LNCaP clone FGC (cell line): Measurements from ENCODE around the gene MRPL37.
A peak's percentile ranks its signal among the peaks of the same experiment; 100 is the strongest.

Experiments used
- DNase-seq: peaks from one replicate; pipeline ENCODE4 v3.0.0-alpha.2; 2011; ENCODE audit warnings: low read depth
- H3K4me3 ChIP-seq: 2 replicates; pipeline ENCODE4 v1.5.1; 2011; ENCODE audit warnings: mild to moderate bottlenecking, low read depth, low read length, control low read depth
- CTCF ChIP-seq: IDR thresholded peaks from 2 replicates; pipeline ENCODE4 v1.5.1; 2012; ENCODE audit warnings: mild to moderate bottlenecking; ENCODE audit not compliant: control insufficient read depth, insufficient read depth; ENCODE audit errors: extremely low read depth

Gene MRPL37

DNA sequence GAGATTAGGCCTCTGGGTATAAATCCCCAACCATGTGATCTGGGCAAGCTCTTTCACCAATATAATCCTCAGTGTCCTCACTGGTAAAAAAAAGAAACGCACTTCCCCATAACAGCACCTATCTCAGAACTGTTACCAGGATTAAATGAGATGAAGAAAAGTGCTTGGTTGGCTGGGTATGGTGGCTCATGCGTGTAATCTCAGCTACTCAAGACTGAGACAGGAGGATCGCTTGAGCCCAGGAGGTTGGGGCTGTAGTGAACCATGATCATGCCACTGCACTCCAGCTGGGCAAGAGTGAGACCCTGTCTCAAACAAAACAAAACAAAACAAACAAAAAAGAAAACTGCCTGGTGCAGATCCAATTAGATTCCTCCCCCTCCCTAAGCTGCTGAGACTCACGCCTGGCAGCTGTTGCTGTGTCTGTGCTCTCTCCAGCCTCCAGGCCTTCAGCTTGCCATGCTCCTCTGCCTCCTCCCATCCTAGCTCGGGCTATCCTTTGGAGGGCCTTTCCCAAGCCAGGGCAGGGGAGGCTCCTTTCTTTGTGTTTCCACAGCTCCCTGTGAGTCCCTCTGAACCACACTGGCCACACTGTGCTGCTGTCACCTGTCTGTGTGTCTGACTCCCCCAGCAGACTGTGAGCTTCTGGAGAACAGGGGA is 19.1 kb upstream of the MRPL37 start:
- no peak for TF ChIP-seq CTCF
- no peak overlapping the region for H3K4me3 ChIP-seq
- DNase-seq, result no peak

- no peak overlapping the region for H3K4me3 ChIP-seq
- TF ChIP-seq CTCF, result no peak
- no peak for DNase-seq
Measured at GRCh38 chr1:54186056-54186455, 13.9 kb upstream of the MRPL37 start.

DNA sequence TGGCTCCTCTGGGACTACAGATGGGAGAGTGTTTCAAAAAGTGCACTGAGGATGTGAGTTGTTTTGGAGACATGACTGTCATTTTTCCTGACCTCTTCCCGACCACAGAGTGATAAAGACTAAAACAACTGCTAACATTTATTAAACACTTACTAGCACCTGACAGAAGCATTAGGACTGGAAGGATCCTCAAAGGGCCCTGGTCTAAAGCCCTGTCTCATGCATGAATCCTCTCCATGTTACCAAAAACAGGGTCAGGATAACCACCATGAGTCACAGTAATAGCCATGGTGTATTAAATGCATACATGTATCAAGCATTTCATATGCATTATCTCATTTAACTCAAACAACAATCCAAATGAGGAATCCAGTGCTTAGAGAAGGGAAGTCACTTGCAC is 11.7 kb upstream of the MRPL37 start:
- no peak for DNase-seq
- no peak overlapping the region for H3K4me3 ChIP-seq
- no peak for TF ChIP-seq CTCF

- no peak overlapping the region for H3K4me3 ChIP-seq
- TF ChIP-seq CTCF, result no peak
- DNase-seq, result no peak
Measured at GRCh38 chr1:54190526-54190925, 9.4 kb upstream of the MRPL37 start.

DNA sequence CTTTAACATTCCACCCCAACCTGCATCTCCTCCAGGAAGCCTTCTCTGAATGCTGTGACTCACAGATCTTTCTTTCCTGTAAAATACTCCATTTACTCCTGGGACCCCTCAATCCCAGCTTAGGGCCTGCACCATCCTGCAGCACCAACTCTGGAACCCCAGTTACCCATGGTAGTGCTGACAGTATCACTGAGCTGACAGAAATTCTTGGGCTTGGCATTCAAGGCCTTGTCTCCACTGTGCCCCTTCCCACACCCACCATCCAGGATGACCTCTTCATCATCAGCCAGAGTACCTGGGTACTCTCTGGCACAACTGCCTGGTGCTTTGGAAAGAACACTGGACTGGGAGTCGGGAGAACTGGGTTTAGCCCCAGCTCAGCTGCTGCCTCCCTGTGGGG is 8.4 kb upstream of the MRPL37 start:
- no peak overlapping the region for H3K4me3 ChIP-seq
- TF ChIP-seq CTCF, result no peak
- no peak for DNase-seq

GRCh38 chr1:54193453-54193852 is 6.5 kb upstream of the MRPL37 start:
- no peak for DNase-seq
- TF ChIP-seq CTCF, result no peak
- H3K4me3 ChIP-seq, result no peak overlapping the region

GRCh38 chr1:54199151-54199764 is 709 bp upstream of the MRPL37 start:
- no peak for TF ChIP-seq CTCF
- H3K4me3 ChIP-seq, result peak overlapping the region; percentile 66
- no peak for DNase-seq
